Right ventricle myocardium inferior (tissue), 1 donor: ENCODE measurements around the gene STARD6. TPM values are rescaled to one million over a fixed set of nuclear protein-coding genes. Genes with fewer than 3 reads are reported as not detected.
"Not testable (repeated sequence)": the region's sequence is repeated elsewhere in the genome, so short reads cannot be mapped to it uniquely, and the experiment has no call there.

ENCODE experiments used
- ATAC-seq: fragments of 200-7000 bp; cut with Tn5 transposase; one replicate; pipeline ENCODE4 v1.9.1; 2020; ENCODE audit warnings: mild to moderate bottlenecking, moderate library complexity
- DNase-seq: peaks from one replicate; pipeline ENCODE4 v3.0.0; 2021; ENCODE audit errors: missing footprints
- intact Hi-C: fragments of 100-400 bp; cut with DNase I; formaldehyde crosslinking; loops from one replicate; pipeline ENCODE4 v1.11.0; 2022
- total RNA-seq: library from RNA; stranded (reverse); fragmentation: NEBNext Ultra II Directional; extraction: Animal tissue kit (Norgen Biotek cat#: 25700); gene quantifications from one replicate; pipeline ENCODE4 v1.2.1, GENCODE V29; 2021
- donor health status: DM: no; HTN: yes; CAD: no; lungs with severe emphysema.

Gene STARD6
- total RNA-seq, 1 donor from 2014 or later, result not detected

- ATAC-seq, result no peak
- intact Hi-C loops, result no loop called here
- DNase-seq, result no peak
Measured at GRCh38 chr18:54357082-54357659, 487 bp downstream of the STARD6 start.

- intact Hi-C loops, result no loop called here
- DNase-seq (no peak), ATAC-seq (no peak)
Measured at GRCh38 chr18:54351186-54351585, 6.5 kb downstream of the STARD6 start.

GRCh38 chr18:54338230-54338629 lies 19.4 kb downstream of the STARD6 start:
- intact Hi-C loops, result no loop called here
- ATAC-seq (no peak), DNase-seq (no peak)

- ATAC-seq (no peak), DNase-seq (no peak)
- intact Hi-C loops, result no loop called here
Measured at GRCh38 chr18:54335638-54336173, 22.0 kb downstream of the STARD6 start.

- ATAC-seq (no peak), DNase-seq (no peak)
- intact Hi-C loops, result no loop called here
Measured at GRCh38 chr18:54330768-54331548, 26.7 kb downstream of the STARD6 start.

GRCh38 chr18:54329787-54330186 lies 27.9 kb downstream of the STARD6 start:
- ATAC-seq, result no peak
- intact Hi-C loops, result no loop called here
- DNase-seq, result no peak

- DNase-seq (no peak), ATAC-seq (no peak)
- intact Hi-C loops, result no loop called here
Measured at GRCh38 chr18:54327818-54328217, 29.8 kb downstream of the STARD6 start.

GRCh38 chr18:54323970-54324369 lies 33.7 kb downstream of the STARD6 start:
- no peak for DNase-seq
- intact Hi-C loops, result no loop called here
- ATAC-seq, result no peak

GRCh38 chr18:54323561-54323960 lies 34.1 kb downstream of the STARD6 start:
- intact Hi-C loops, result no loop called here
- ATAC-seq (no peak), DNase-seq (no peak)

- ATAC-seq, result no peak
- intact Hi-C loops, result no loop called here
- DNase-seq, result no peak
Measured at GRCh38 chr18:54316071-54316820, 41.4 kb downstream of the STARD6 start.

- intact Hi-C loops, ATAC-seq, DNase-seq: not testable (repeated sequence)
Measured at GRCh38 chr18:54309564-54309963, 48.1 kb downstream of the STARD6 start.

- DNase-seq (no peak), ATAC-seq (no peak)
- intact Hi-C loops, result no loop called here
Measured at GRCh38 chr18:54303408-54303807, 54.2 kb downstream of the STARD6 start.

GRCh38 chr18:54298991-54299390 lies 58.7 kb downstream of the STARD6 start:
- intact Hi-C loops, result not testable (repeated sequence)

GRCh38 chr18:54296062-54296461 lies 61.6 kb downstream of the STARD6 start:
- intact Hi-C loops, result no loop called here
- no peak for DNase-seq
- no peak for ATAC-seq

More at GRCh38 chr18:54298991-54299390, 58.7 kb downstream of the STARD6 start:
- not testable (repeated sequence) for DNase-seq, ATAC-seq

GRCh38 chr18:54294274-54294673 lies 63.4 kb downstream of the STARD6 start:
- ATAC-seq, result no peak
- intact Hi-C loops, result no loop called here
- no peak for DNase-seq

- no peak for DNase-seq
- peak; percentile 95 for ATAC-seq
- intact Hi-C loops, result no loop called here
Measured at GRCh38 chr18:54284981-54285785, 72.5 kb downstream of the STARD6 start.

GRCh38 chr18:54284535-54284934 lies 73.1 kb downstream of the STARD6 start:
- DNase-seq (no peak), ATAC-seq (no peak)
- intact Hi-C loops, result no loop called here

GRCh38 chr18:54280220-54280569 lies 77.5 kb downstream of the STARD6 start:
- intact Hi-C loops, result no loop called here
- DNase-seq, result no peak
- ATAC-seq, result no peak
